Chondrocyte (in vitro differentiated cells): Measurements from ENCODE around the gene RXFP1. TPM values are rescaled to one million over a fixed set of nuclear protein-coding genes. Genes with fewer than 3 reads are reported as not detected.

Experiments
- DNase-seq: peaks from one replicate; pipeline ENCODE4 v3.0.0; 2021; ENCODE audit warnings: mixed read lengths, low spot score
- H3K27ac Mint-ChIP-seq: one replicate; pipeline ENCODE4 v1.8.0; 2021; ENCODE audit warnings: mild to moderate bottlenecking, moderate library complexity, mixed read lengths; ENCODE audit not compliant: unreplicated experiment
- H3K27me3 Mint-ChIP-seq: 2 replicates; pipeline ENCODE4 v1.8.0; 2021; ENCODE audit warnings: low read depth, mixed read lengths
- H3K36me3 Mint-ChIP-seq: 2 replicates; pipeline ENCODE4 v1.8.0; 2021; ENCODE audit warnings: low read depth, mixed read lengths
- H3K4me1 Mint-ChIP-seq: 2 replicates; pipeline ENCODE4 v1.8.0; 2021; ENCODE audit warnings: low read depth, mild to moderate bottlenecking, mixed read lengths
- H3K4me3 Mint-ChIP-seq: one replicate; pipeline ENCODE4 v1.8.0; 2021; ENCODE audit warnings: mild to moderate bottlenecking, moderate library complexity, mixed read lengths; ENCODE audit not compliant: unreplicated experiment
- H3K9me3 Mint-ChIP-seq: 2 replicates; pipeline ENCODE4 v1.8.0; 2021; ENCODE audit warnings: low read depth, mixed read lengths
- CTCF ChIP-seq: fragments of 200-600 bp; sonication (generic); IDR thresholded peaks from 2 replicates; pipeline ENCODE4 v1.5.0; 2021; ENCODE audit warnings: antibody characterized with exemption, mild to moderate bottlenecking, moderate library complexity
- total RNA-seq: library from RNA; stranded (reverse); gene quantifications from 3 replicates; pipeline ENCODE4 v1.2.1, GENCODE V29; 2021

Gene RXFP1
- total RNA-seq, 1 donor from 2014 or later, result not detected

- H3K27me3 Mint-ChIP-seq, result peaks cover 20% of the 10 kb centered on the region
- no peak overlapping the region for H3K4me3 Mint-ChIP-seq
- no peak for DNase-seq
- peaks cover 15% of the 10 kb centered on the region for H3K9me3 Mint-ChIP-seq
- no peak overlapping the region for H3K27ac Mint-ChIP-seq
- peaks cover 4% of the 10 kb centered on the region for H3K4me1 Mint-ChIP-seq
- TF ChIP-seq CTCF, result no peak
- no peaks in the 10 kb centered on the region for H3K36me3 Mint-ChIP-seq
These were observed 91.4 kb downstream of the RXFP1 start for GRCh38 chr4:158613046-158613445.

- H3K4me1 Mint-ChIP-seq, result no peaks in the 10 kb centered on the region
- no peak overlapping the region for H3K27ac Mint-ChIP-seq
- TF ChIP-seq CTCF, result no peak
- H3K27me3 Mint-ChIP-seq, result peaks cover 21% of the 10 kb centered on the region
- H3K36me3 Mint-ChIP-seq, result no peaks in the 10 kb centered on the region
- no peak for DNase-seq
- H3K9me3 Mint-ChIP-seq, result peaks cover 15% of the 10 kb centered on the region
- H3K4me3 Mint-ChIP-seq, result no peak overlapping the region
These were observed 96.3 kb downstream of the RXFP1 start for GRCh38 chr4:158617956-158618355.

- Mint-ChIP-seq H3K4me1 (peaks cover 12% of the 10 kb centered on the region), H3K36me3 (no peaks in the 10 kb centered on the region)
These were observed 100.0 kb downstream of the RXFP1 start for GRCh38 chr4:158621729-158622128.

GRCh38 chr4:158622251-158622650, 100.6 kb downstream of the RXFP1 start:
- Mint-ChIP-seq H3K9me3 (no peaks in the 10 kb centered on the region), H3K4me1 (peaks cover 12% of the 10 kb centered on the region), H3K36me3 (no peaks in the 10 kb centered on the region), H3K27ac (no peak overlapping the region), H3K27me3 (peaks cover 19% of the 10 kb centered on the region), H3K4me3 (no peak overlapping the region)
- DNase-seq, result no peak
- TF ChIP-seq CTCF, result no peak

More at GRCh38 chr4:158621729-158622128, 100.0 kb downstream of the RXFP1 start:
- Mint-ChIP-seq H3K27ac (no peak overlapping the region), H3K9me3 (no peaks in the 10 kb centered on the region), H3K27me3 (peaks cover 16% of the 10 kb centered on the region), H3K4me3 (no peak overlapping the region)
- no peak for DNase-seq
- TF ChIP-seq CTCF, result no peak

- Mint-ChIP-seq H3K27me3 (peaks cover 13% of the 10 kb centered on the region), H3K4me1 (peaks cover 12% of the 10 kb centered on the region), H3K9me3 (no peaks in the 10 kb centered on the region), H3K27ac (no peak overlapping the region), H3K4me3 (no peak overlapping the region), H3K36me3 (no peaks in the 10 kb centered on the region)
- DNase-seq, result no peak
- TF ChIP-seq CTCF, result peak; percentile 95
These were observed 103.3 kb downstream of the RXFP1 start for GRCh38 chr4:158624889-158625478.
